DLD1 (cell line): ENCODE measurements around the gene TTC3.
"Not testable (repeated sequence)": the region's sequence is repeated elsewhere in the genome, so short reads cannot be mapped to it uniquely, and the experiment has no call there.

Experiments
- in situ Hi-C: cut with HindIII; loops from 2 replicates; pipeline ENCODE4 v1.10.0; 2017; ENCODE audit warnings: low sequenced_read_pairs

Gene TTC3, protein sequence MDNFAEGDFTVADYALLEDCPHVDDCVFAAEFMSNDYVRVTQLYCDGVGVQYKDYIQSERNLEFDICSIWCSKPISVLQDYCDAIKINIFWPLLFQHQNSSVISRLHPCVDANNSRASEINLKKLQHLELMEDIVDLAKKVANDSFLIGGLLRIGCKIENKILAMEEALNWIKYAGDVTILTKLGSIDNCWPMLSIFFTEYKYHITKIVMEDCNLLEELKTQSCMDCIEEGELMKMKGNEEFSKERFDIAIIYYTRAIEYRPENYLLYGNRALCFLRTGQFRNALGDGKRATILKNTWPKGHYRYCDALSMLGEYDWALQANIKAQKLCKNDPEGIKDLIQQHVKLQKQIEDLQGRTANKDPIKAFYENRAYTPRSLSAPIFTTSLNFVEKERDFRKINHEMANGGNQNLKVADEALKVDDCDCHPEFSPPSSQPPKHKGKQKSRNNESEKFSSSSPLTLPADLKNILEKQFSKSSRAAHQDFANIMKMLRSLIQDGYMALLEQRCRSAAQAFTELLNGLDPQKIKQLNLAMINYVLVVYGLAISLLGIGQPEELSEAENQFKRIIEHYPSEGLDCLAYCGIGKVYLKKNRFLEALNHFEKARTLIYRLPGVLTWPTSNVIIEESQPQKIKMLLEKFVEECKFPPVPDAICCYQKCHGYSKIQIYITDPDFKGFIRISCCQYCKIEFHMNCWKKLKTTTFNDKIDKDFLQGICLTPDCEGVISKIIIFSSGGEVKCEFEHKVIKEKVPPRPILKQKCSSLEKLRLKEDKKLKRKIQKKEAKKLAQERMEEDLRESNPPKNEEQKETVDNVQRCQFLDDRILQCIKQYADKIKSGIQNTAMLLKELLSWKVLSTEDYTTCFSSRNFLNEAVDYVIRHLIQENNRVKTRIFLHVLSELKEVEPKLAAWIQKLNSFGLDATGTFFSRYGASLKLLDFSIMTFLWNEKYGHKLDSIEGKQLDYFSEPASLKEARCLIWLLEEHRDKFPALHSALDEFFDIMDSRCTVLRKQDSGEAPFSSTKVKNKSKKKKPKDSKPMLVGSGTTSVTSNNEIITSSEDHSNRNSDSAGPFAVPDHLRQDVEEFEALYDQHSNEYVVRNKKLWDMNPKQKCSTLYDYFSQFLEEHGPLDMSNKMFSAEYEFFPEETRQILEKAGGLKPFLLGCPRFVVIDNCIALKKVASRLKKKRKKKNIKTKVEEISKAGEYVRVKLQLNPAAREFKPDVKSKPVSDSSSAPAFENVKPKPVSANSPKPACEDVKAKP (N-terminal part only)

DNA sequence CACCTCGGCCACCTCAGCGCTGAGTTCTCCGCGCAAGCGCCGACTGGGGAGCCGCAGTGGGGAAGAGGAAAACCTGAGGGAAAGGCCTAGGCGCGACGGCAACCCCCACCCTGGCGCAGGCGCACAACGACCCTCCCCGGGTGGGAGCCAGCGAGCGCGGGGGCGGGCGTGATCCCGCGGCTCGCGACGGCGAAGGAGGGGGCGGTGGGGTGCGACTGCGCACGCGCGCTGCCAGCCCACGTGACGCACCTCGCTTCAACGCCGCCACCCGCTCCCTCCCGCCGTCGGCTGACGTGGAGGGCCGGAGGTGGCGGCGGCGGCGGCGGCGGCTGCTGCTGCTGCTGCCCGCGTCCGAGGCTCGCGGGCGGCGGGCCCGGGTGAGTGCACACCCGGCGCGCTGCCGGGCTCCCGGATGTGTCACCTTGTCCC lies at the start of gene TTC3, which contains the start of gene PIGP:
Gene TTC3, plus strand, starts transcription at position 267 of the 429 bp plus-strand sequence. CDS start 14,004 bp downstream, outside the sequence.
Gene PIGP, minus strand, starts transcription at position 84 of the 429 bp plus-strand sequence. CDS start 556 bp downstream, outside the sequence.
- in situ Hi-C loops, result no loop called here

DNA sequence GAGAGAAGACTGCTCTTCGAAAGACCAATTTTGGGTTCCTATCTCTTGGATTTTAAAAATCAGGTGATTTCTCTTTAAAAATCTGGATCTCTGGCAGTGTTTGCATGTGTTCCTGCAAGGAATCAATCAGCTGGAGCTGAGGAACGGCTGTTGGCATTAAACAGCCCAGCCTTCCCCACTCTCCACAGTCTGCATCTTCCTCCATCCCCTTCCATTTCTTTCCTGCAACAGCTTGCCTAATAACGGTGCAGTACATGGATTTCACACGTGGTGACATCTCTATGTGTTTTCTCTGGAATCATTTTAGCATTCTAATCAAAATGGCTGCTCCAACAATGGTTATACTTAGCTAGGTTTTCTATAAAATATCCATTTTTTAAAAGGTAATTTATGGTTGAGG lies 46.6 kb upstream of the TTC3 start:
- in situ Hi-C loops, result no loop called here

DNA sequence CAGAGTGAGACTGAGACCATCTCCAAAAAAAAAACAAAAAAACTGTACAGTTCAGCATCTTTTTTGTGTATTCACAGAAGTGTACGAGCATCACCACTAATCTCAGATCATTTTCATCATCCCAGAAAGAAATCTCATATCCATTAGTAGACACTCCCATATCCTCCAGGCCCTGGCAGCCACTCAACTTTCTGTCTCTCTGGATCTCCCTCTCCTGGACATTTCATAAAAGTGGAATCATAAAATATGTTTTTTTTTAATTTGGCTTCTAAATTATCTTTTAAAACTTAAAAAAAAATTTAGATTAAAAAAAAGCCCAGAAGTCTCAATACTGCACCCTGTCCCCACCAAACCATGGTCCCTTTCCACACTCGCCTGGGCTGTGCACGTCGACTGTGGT lies 44.5 kb upstream of the TTC3 start:
- in situ Hi-C loops, result no loop called here

DNA sequence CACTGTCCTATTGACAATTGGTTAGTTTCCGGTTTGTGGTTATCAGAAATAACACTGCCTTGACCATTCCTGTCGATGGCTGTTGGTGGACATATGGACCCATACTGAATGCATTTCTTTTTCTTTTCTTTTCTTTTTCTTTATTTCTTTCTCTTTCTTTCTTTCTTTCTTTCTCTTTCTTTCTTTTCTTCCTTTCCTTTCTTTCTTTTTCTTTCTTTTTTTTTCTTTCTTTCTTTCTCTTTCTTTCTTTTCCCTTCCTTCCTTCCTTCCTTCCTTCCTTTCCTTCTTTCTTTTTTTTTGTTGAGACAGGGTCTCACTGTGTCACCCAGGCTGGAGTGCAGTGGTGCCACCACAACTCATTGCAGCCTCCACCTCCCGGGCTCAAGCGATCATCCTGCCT lies 42.2 kb upstream of the TTC3 start:
- in situ Hi-C loops, result no loop called here

DNA sequence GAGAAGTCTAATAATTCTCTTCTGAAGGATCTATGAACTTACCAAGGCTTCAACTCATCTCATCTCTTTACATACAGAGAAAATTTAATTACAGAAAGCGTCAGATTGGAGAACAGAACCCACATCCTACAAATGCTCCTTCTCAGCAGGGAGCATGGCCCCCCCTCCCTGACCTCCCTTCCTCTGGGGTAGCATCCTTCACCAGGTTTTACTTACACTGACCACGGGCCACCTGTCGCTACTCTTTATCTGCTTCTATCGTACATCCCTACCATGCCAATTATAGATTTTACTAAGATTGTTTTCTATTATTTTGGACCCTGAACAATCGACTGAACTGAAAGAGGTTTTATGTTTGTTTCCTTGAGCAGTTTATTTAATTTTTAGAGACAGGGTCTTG lies 40.8 kb upstream of the TTC3 start:
- in situ Hi-C loops, result no loop called here

DNA sequence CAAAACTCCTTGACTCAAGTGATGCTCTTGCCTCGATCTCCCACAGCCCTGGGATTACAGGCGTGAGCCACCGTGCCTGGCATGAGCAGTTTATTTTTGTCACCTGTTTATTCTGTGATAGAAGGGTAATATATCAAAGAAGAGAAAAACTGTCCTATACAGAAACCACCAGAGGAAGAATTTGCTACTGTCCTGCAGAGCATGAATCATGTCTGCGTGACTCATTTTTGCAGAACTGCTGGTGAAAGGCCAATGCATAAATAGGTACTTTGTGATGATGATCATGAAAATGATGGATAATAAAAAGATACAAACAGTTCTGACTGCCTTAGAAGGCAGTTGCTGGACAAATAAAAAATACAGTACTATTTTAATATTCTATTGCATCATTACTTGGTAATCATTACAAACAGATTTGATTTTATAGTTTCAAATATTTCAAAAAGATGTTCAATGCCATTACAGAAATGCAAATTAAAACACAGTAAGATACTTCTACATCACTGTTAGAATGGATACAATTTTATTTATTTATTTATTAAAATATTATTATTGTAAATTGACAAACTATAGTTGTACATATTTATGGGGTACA lies 40.1 kb upstream of the TTC3 start:
- in situ Hi-C loops, result no loop called here

DNA sequence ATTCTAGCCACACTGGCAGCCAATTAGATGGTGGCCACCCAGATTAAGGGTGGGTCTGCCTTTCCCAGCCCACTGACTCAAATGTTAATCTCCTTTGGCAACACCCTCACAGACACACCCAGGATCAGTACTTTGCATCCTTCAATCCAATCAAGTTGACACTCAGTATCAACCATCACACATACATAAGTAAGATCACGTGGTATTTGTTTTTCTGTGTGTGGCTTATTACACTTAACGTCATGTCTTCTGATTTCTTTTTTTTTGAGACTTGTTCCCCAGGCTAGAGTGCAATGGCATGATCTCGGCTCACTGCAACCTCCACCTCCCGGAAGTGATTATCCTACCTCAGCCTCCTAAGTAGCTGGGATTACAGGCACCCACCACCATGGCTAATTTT lies 38.7 kb upstream of the TTC3 start:
- in situ Hi-C loops, result not testable (repeated sequence)

DNA sequence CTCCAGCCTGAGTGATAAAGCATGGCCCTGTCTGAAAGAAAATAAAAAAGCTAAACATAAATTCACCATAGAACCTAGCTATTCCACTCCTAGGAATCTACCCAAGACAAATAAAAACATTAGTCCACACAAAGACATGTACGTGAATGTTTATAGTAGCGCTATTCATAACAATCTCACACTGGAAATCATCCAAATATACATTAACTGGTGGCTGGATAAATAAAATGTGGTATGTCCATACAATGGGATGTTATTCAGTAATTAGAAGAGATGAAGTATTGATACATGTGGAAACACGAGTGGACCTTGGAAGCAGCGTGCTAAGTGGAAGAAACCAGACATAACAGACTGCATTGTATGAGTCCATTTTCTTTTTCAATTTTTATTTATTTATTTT lies 36.9 kb upstream of the TTC3 start:
- in situ Hi-C loops, result no loop called here

DNA sequence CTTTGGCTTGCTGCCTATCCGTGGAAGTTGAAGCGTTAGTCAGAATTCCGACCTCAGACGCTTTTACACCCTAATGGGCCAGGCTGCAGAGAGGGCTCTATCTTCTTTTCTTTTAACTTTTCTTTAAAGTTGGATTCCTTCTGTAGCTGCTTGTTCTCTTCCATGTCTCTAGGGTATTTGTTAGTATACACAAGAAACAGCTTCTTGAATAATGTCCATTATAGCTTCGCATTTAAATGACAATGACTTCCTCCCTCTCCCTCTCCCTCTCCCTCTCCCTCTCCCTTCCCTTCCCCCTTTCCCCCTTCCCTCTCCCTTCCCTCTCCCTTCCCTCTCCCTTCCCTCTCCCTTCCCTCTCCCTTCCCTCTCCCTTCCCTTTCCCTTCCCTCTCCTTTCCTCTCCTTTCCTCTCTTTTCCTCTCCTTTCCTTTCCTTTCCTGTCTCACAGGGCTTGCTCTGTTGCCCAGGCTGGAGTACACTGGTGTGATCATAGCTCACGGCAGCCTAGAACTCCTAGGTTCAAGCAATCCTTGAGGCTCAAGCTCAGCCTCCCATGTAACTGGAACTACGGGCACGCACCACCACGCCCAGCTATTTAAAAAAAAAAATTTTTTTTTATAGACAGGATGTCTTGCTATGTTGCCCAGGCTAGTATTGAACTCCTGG lies 33.5 kb upstream of the TTC3 start:
- in situ Hi-C loops, result no loop called here

DNA sequence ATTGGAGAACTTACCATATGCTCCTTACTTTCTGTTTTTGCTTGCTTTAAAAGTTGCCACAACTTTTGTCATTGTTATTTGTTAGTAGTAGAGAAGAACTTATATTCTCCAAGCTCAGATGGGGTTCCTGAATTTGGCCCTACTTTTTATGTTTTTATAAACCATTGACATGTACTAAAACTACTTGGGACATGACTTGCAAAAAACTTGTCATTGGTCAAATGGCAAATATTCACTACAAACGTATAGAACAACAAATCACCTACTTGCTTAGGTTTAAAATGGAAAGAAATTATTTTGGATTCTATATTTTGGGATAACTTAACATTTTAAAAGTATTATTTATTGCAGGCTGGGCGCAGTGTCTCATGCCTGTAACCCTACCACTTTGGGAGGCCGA lies 32.8 kb upstream of the TTC3 start:
- in situ Hi-C loops, result no loop called here

DNA sequence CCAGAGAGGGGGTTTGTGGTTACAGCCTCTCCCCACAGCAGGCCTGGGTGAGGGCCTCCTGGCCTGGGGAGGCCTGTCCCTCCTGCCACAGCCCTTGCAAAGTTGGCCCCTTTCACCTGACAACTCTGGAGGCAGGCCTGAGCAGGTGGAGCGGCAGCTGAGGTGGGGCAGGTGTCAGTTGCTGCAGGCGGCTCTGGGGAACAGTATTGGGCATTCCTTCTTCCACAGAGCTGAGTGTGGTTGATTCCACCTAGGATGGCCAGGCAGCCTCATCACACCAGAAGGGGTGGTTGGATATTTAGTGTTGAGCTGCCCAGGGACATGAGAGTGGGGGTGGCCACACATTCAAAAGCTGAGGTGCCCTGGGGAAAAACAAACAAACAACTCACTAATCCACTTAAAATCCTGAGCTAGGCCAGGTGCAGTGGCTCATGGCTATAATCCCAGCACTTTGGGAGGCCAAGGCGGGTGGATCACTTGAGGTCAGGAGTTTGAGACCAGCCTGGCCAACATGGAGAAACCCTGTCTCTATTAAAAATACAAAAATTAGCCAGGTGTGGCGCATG lies 31.3 kb upstream of the TTC3 start:
- in situ Hi-C loops, result no loop called here

DNA sequence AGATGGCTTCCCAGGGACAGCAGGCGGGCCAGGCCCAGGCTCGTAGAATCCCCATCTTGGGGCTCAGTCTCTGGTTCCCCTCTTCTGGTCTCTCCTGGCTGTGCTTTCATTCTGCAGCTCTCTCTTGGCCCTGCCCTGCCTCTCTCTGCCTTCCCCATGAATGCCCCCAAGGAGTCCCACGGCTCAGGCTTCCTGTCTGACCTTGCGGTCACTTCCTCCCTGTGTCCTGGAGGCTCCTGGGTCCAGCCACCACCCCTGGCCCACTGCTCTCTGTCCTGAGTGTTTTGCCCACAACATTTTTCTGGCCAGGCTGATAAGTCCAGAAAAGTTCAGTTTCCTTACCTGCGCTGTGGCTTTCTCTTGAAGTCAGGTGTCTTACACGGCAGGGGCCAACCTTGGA lies 29.2 kb upstream of the TTC3 start:
- in situ Hi-C loops, result no loop called here

DNA sequence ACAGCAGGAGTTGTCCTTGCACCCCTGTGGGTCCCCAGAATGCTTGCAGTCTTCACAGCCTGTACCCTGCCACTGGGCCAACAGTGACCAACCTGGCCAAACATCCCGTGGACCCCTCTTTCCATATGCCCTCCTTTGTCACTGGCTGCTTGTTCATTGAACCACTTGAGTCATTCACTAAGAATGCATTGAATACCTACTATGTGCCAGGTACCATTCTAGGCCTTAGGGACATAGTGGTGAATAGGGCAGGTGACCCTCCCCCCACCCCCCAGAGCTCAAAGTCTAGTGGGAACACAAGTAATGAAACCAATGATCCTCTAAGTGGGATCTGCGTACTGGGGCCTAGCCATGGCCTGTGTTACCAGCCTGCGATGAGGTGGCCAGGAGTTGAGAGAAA lies 28.4 kb upstream of the TTC3 start:
- in situ Hi-C loops, result no loop called here

DNA sequence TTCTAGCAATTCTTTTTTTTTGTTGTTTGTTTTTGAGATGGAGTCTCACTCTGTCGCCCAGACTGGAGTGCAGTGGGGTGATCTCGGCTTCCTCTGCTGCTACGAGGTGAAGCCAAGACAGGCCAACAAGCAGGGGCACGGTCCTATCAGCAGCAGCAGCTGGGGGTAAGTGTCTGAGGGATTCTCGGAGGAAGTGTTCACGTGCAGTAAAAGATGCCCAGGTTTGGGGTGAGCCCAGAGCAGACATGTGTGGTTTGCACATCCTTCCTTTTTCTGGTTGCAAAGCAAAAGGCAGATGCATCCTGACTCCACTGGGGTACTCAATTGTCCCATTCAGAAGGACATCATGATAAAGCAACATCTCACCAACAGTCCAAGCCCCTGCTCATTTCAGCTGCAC lies 27.9 kb upstream of the TTC3 start:
- in situ Hi-C loops, result no loop called here

DNA sequence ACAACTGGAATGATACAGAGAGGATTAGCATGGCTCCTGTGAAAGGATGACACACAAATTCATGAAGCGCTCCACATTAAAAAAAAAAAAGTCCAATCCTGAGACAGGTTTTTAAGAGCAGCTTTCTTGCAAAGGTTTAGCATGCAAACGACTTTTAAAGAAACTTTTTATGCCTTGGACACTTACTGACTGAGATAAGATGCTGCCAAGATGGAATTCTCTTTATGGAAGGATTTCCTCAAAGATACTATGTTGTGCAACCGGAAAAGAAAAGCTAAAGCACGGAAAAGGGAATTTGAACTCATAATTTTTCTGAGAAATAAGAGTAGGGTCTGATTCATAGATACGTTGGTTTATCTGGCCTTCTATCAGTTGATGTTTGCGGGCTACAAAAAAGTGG lies 27.5 kb upstream of the TTC3 start:
- in situ Hi-C loops, result no loop called here

DNA sequence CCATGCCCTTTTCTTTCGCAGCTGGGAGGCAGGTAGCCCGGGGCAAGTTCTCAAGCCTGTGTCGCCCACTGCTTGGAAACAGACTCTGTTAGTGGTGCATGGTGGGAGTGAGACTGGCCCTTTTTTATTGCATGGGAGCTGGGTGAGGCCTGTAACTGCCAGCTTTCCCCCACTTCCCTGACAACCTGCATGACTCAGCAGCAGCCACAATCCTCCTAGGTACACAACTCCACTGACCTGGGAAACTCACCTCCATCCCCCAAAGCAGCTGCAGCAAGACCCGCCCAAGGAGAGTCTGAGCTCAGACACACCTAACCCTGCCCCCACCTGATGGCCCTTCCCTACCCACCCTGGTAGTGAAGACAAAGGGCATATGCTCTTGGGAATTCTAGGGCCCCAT lies 26.0 kb upstream of the TTC3 start:
- in situ Hi-C loops, result no loop called here

DNA sequence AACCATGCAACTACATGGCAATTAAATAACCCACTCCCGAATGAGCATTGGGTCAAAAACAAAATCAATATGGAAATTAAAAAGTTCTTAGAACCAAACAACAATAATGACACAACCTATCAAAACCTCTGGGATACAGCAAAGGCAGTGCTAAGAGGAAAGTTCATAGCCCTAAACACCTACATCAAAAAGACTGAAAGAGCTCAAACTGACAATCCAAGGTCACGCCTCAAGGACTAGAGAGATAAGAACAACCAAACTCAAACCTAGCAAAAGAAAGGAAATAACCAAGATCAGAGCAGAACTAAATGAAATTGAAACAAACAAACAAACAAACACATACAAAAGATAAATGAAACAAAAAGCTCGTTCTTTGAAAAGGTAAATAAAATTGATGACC lies 23.3 kb upstream of the TTC3 start:
- in situ Hi-C loops, result not testable (repeated sequence)

DNA sequence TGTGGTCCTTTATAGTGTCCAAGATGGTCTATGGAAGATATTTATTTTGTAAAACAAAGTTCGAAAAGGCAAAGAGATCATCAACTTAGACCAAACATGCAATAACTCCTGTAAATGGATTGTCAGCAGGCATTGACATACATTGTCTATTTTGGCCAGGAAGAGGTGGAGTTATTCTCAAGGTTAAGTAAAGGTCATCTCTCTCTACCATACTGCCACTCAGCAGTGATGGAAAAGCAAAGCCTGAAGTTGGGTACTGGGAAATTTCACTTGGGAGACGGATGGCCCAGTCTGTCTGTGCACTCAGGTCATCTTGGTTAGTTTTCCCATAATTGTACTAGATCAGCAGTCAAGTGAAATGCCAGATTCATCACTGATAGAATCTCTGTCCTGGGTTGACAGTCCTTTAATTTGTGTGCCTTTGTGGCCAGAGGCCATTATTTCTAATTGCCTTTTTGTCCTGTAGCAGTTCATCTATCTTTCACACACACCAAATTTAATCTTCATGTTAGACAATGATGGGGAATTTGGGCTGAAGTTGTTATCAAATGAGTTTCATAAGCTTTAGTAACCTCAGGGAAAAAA lies 17.7 kb upstream of the TTC3 start:
- in situ Hi-C loops, result no loop called here

DNA sequence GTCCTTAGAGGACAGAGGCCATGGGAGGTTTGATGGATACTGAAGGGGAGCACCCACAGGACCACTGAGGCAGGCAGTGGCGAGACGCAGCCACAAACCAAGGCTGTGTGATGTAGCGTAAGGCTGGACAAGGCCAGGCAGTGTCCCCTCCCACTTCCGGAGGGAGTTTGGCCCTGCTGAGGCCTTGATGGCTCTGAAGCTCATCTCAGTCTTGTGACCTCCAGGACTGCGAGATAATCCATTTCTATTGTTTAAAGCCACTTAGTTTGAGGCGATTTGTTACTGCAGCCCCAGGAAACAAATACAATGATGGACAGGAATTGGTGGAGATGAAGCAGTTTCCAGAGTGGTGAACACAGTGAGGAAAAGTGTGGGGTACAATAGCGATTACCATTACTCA lies 15.4 kb upstream of the TTC3 start:
- in situ Hi-C loops, result no loop called here

DNA sequence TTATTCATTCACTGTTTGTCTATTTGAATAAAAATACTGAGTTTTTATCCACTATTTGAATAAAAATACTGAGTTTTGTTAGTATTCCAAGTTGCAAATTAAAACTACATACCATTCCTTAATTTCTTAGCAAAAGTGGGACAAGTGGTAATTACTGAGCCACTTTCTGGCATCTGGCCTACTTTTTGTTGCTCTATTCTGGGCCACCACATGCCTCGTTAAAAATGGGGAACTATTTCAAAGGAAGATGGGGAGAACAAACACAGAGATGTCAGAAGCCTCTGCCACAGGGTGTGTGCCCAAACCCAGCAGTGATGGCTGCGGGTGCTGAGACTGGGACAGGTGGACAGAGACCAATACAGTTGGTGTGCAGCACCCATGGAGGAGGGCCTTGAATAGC lies 14.8 kb upstream of the TTC3 start:
- in situ Hi-C loops, result no loop called here
